Naive thymus-derived CD4-positive, alpha-beta T cell (primary cell): Measurements from ENCODE around the gene MAFG. TPM values are rescaled to one million over a fixed set of nuclear protein-coding genes. Genes with fewer than 3 reads are reported as not detected.

ENCODE experiments used
- ATAC-seq: fragments of 150-1000 bp; cut with Tn5 transposase; 2 replicates; pipeline ENCODE4 v1.10.0; 2021; ENCODE audit warnings: mild to moderate bottlenecking, moderate library complexity
- CTCF ChIA-PET: fragments of 350-600 bp; sonication (Branson Sonifier 250); formaldehyde crosslinking; loops from one replicate; lab custom pipeline; 2021; ENCODE audit warnings: antibody characterized with exemption; lab: Charles Lee
- POLR2A ChIA-PET: fragments of 350-600 bp; sonication (Branson Sonifier 250); formaldehyde crosslinking; loops from one replicate; lab custom pipeline; 2021; ENCODE audit warnings: antibody characterized with exemption, inconsistent platforms; lab: Charles Lee
- DNase-seq, 9 donors: peaks; one replicate each; pipeline versions ENCODE4 v3.0.0 to v3.0.0-alpha.2; 2020 to 2022; ENCODE audit warnings: mixed read lengths in 1 of 9
- H3K27ac ChIP-seq: one replicate; pipeline ENCODE4 v1.7.0; 2013; ENCODE audit warnings: mild to moderate bottlenecking, low read depth, low read length, moderate library complexity
- H3K27me3 ChIP-seq, 2 donors: one replicate each; pipeline ENCODE4 v1.7.0; 2013; ENCODE audit warnings: low read length in 2 of 2, mild to moderate bottlenecking in 2 of 2, moderate library complexity in 2 of 2; ENCODE audit not compliant: control insufficient read depth in 2 of 2, insufficient read depth in 2 of 2
- H3K36me3 ChIP-seq, 3 experiments: 1 replicate in 2 of 3; 2 replicates in 1 of 3; pipeline ENCODE4 v1.7.0; 2013; ENCODE audit warnings: low read length in 3 of 3, mild to moderate bottlenecking in 3 of 3, moderate library complexity in 1 of 3; ENCODE audit not compliant: insufficient read depth in 3 of 3, control insufficient read depth in 2 of 3
- H3K4me1 ChIP-seq, 2 donors: one replicate each; pipeline ENCODE4 v1.7.0; 2013; ENCODE audit warnings: low read length in 2 of 2, mild to moderate bottlenecking in 2 of 2, moderate library complexity in 1 of 2; ENCODE audit not compliant: control insufficient read depth in 2 of 2, insufficient read depth in 2 of 2
- H3K4me3 ChIP-seq: 2 replicates; pipeline ENCODE4 v1.7.0; 2013; ENCODE audit warnings: mild to moderate bottlenecking, low read length
- H3K9me3 ChIP-seq, 3 experiments: 1 replicate in 2 of 3; 2 replicates in 1 of 3; pipeline ENCODE4 v1.7.0; 2013; ENCODE audit warnings: low read length in 3 of 3; ENCODE audit not compliant: control insufficient read depth in 2 of 3
- H3K27ac Mint-ChIP-seq, 9 donors: one replicate each; pipeline ENCODE4 v1.8.0; 2020 to 2022; ENCODE audit warnings: mixed read lengths in 9 of 9, mild to moderate bottlenecking in 8 of 9, moderate library complexity in 5 of 9, inconsistent platforms in 2 of 9
- H3K27me3 Mint-ChIP-seq, 5 donors: one replicate each; pipeline ENCODE4 v1.8.0; 2021 to 2022; ENCODE audit warnings: mixed read lengths in 5 of 5, mild to moderate bottlenecking in 1 of 5
- H3K36me3 Mint-ChIP-seq, 5 donors: one replicate each; pipeline ENCODE4 v1.8.0; 2020 to 2022; ENCODE audit warnings: mixed read lengths in 5 of 5, mild to moderate bottlenecking in 3 of 5, inconsistent platforms in 1 of 5
- H3K4me1 Mint-ChIP-seq, 7 donors: one replicate each; pipeline ENCODE4 v1.8.0; 2020 to 2022; ENCODE audit warnings: mixed read lengths in 7 of 7, mild to moderate bottlenecking in 3 of 7, inconsistent platforms in 1 of 7
- H3K4me3 Mint-ChIP-seq, 10 donors: one replicate each; pipeline ENCODE4 v1.8.0; 2020 to 2022; ENCODE audit warnings: mild to moderate bottlenecking in 10 of 10, mixed read lengths in 10 of 10, moderate library complexity in 6 of 10, inconsistent platforms in 2 of 10
- H3K9me3 Mint-ChIP-seq, 11 donors: one replicate each; pipeline ENCODE4 v1.8.0; 2020 to 2022; ENCODE audit warnings: mixed read lengths in 11 of 11, mild to moderate bottlenecking in 4 of 11, inconsistent platforms in 1 of 11, moderate library complexity in 1 of 11
- intact Hi-C, 2 donors: fragments of 100-400 bp; cut with micrococcal nuclease; formaldehyde crosslinking; loops; one replicate each; pipeline ENCODE4 v1.15.1; 2023
- polyA plus RNA-seq, 2 donors: library from polyadenylated mRNA; unstranded; fragments of 300-500 nt; fragmentation: Illumina TruSeq; gene quantifications; one replicate each; pipeline ENCODE4 v1.2.3, GENCODE V29; 2021
- total RNA-seq, 6 experiments: library from RNA in 5 of 6; stranded (reverse) in 5 of 6; gene quantifications; 1 replicate in 5 of 6; 2 replicates in 1 of 6; pipeline ENCODE4 v1.2.3 and lab custom pipeline; 2021 to 2026

MAFG gene
- total and polyA plus RNA-seq, 7 experiments from 2014 or later = 2.4 to 28.1 (median 16.0) TPM

DNA sequence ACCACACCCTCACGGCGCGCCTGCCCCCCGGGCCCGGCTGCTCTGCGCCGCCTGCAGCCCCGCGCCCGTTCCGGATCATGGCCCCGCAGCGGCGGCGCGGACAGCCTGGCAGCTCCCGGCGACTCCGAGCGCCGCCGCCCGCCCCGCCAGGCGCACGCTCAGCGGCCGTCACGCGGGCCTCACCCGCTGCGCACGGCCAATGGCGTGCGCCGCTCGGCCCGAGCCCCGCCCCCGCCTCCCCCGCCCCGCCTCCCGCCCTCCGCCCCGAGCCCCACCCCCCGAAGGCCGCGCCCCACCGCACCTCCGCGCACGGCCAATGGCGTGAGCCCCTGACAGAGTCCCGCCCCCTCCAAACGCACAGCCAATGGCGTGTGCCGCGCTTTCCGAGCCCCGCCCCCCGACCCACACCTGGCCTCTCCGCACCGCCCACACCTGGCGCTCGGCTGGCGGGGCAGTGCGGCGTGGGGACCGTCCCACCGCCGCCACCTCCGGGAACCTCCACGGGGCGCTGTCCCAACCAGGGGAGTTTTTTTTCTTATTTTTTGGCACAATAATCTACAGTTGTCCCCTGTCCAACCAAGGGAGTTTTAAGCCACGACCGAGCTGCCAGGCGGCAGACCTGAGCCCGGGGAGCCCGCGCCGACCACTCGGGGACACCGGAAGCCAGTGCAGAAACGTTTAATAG lies 16.1 kb downstream of the MAFG start, which contains the start of gene PCYT2:
TSS of gene PCYT2 (minus strand) at position 123 of the 685 bp plus-strand sequence. CDS start at position 79, 44 bp downstream.
- H3K4me3 Mint-ChIP-seq = peak within 1 kb of the TSS; percentile 72 to 92 (median 86)
- no peaks in the 10 kb centered on the region for H3K27me3 Mint-ChIP-seq
- H3K36me3 Mint-ChIP-seq = peaks cover 0 to 22% (median 4%) of the 10 kb centered on the region in 5 donors
- H3K4me1 Mint-ChIP-seq = peaks cover 6 to 33% (median 16%) of the 10 kb centered on the region in 7 donors
- Histone ChIP-seq H3K27ac (peak within 1 kb of the TSS; percentile 68), H3K9me3 (no peaks in the 10 kb centered on the region), H3K36me3 (peaks cover 12 to 63% (median 18%) of the 10 kb centered on the region in 3 experiments), H3K27me3 (no peaks in the 10 kb centered on the region), H3K4me3 (peak within 1 kb of the TSS; percentile 70), H3K4me1 (peaks cover 8 to 12% of the 10 kb centered on the region in 2 donors)
- ChIA-PET CTCF (no interaction called here), POLR2A (interaction anchor here (0.7 to 3.5 kb wide), 4 partner anchors 9 to 226 kb away, joined by 3 to 23 read pairs (median 6); partner anchors contain the start of gene MAFG)
- no peaks in the 10 kb centered on the region for H3K9me3 Mint-ChIP-seq
- peak; percentile 84 to 95 (median 92) for DNase-seq
- intact Hi-C loops = loop anchor here (1.0 to 5.0 kb wide), 8 partner anchors 15 to 546 kb away; partner anchors contain the start of genes ALYREF (in 2 of the 2), ANAPC11 (in 2 of the 2), MAFG (in 2 of the 2) and P4HB (in 2 of the 2)
- peak within 1 kb of the TSS in 6 of 9 donors; percentile 33 to 85 (median 54) for H3K27ac Mint-ChIP-seq
- peak; percentile 97 for ATAC-seq

DNA sequence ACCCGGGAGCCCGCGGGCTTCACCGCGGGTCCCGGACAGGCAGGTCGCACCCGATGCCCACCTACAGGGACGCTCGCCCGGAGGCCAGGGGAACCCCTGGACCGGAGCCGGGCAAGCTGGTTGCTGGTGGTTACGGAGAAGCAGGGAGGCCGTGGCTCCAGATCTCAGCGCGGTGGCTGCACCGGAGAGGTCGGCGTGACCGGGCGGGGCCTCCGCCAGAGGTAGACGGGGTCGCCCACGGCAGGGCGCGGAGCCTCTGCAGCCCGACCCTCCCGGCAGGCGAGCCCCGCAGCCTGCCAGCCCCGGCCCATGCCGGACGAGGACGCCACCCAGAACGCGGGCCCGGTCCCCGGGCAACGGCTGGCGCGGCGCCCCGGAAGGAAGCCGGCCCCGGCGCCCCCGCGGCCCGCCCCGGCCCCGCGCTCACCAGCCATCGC lies 16.7 kb downstream of the MAFG start:
- Histone ChIP-seq H3K9me3 (no peaks in the 10 kb centered on the region), H3K27ac (peak overlapping the region; percentile 68), H3K4me3 (peak overlapping the region; percentile 70), H3K36me3 (peaks cover 12 to 67% (median 18%) of the 10 kb centered on the region in 3 experiments), H3K27me3 (no peaks in the 10 kb centered on the region), H3K4me1 (peaks cover 7 to 8% of the 10 kb centered on the region in 2 donors)
- peak in 1 of 9 donors; percentile 29 for DNase-seq
- no peak for ATAC-seq
- Mint-ChIP-seq H3K27me3 (no peaks in the 10 kb centered on the region), H3K27ac (no peak overlapping the region), H3K4me1 (peaks cover 2 to 27% (median 11%) of the 10 kb centered on the region in 7 donors), H3K9me3 (no peaks in the 10 kb centered on the region), H3K4me3 (peak overlapping the region; percentile 72 to 92 (median 86)), H3K36me3 (peaks cover 0 to 21% (median 4%) of the 10 kb centered on the region in 5 donors)
- ChIA-PET POLR2A (interaction anchor here (0.6 to 1.4 kb wide), 5 partner anchors 8 to 225 kb away, joined by 3 to 7 read pairs (median 4); no protein-coding TSS in a partner anchor), CTCF (no interaction called here)
- intact Hi-C loops = loop anchor here (1.0 to 5.0 kb wide), 8 partner anchors 16 to 546 kb away; partner anchors contain the start of genes ALYREF (in 2 of the 2), ANAPC11 (in 2 of the 2), MAFG (in 2 of the 2) and P4HB (in 2 of the 2)

DNA sequence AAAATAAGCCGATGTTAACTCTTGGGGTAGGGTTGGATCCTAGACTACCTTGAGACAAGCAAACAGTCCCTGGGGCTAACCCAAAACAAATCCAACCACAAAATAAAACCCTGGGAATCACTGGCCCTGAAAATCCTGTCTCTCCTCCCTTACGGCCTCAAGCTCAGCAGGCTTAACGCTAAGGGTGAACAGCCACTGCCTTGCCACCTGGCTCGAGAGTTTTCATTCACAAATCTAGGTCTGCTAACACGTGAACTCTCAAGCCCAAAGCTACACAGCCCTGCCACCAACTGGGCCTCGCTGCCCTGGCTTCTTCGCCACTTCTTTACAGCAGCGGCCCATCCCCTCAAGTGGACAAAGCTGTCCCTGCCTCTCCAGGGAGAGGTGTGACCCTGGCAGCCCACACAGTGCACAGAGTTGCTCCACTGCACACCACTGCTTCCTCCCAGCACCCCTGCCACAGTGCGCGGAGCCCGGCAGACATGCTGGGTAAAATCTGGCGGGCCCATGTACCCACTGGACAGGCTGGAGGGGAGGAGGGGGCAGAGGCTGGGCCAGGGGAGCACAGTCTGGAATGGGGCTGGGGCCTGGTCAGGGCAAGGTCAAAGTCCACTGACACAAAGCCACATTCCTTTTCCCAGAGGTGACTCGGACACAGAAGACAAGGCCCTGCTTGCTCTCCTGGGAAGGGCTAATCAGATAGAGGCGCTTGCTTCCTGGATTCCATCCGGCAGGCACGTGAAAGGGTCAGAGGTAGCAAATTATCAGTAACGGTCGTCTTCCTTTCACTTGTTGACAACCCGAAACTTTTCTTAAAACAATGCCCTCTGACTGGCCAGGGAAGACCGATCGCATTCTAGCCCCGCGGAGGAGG lies 17.3 kb downstream of the MAFG start:
- Histone ChIP-seq H3K27me3 (no peaks in the 10 kb centered on the region), H3K9me3 (no peaks in the 10 kb centered on the region), H3K27ac (peak overlapping the region; percentile 68), H3K36me3 (peaks cover 12 to 67% (median 18%) of the 10 kb centered on the region in 3 experiments), H3K4me3 (peak overlapping the region; percentile 70), H3K4me1 (peaks cover 7 to 8% of the 10 kb centered on the region in 2 donors)
- Mint-ChIP-seq H3K9me3 (no peaks in the 10 kb centered on the region), H3K36me3 (peaks cover 0 to 18% (median 4%) of the 10 kb centered on the region in 5 donors), H3K4me1 (peaks cover 0 to 22% (median 8%) of the 10 kb centered on the region in 7 donors), H3K27ac (peak overlapping the region in 6 of 9 donors; percentile 31 to 85 (median 54)), H3K4me3 (peak overlapping the region; percentile 72 to 92 (median 86)), H3K27me3 (no peaks in the 10 kb centered on the region)
- DNase-seq = no peak
- CTCF ChIA-PET = no interaction called here
- POLR2A ChIA-PET = interaction anchor here (0.6 to 1.4 kb wide), 5 partner anchors 8 to 40 kb away, joined by 3 to 7 read pairs (median 4); no protein-coding TSS in a partner anchor
- intact Hi-C loops = loop anchor here (2.0 to 5.0 kb wide), 4 partner anchors 17 to 547 kb away; partner anchors contain the start of genes MAFG (in 2 of the 2), CENPX (in 1 of the 2), LRRC45 (in 1 of the 2) and NARF (in 1 of the 2)
- no peak for ATAC-seq

DNA sequence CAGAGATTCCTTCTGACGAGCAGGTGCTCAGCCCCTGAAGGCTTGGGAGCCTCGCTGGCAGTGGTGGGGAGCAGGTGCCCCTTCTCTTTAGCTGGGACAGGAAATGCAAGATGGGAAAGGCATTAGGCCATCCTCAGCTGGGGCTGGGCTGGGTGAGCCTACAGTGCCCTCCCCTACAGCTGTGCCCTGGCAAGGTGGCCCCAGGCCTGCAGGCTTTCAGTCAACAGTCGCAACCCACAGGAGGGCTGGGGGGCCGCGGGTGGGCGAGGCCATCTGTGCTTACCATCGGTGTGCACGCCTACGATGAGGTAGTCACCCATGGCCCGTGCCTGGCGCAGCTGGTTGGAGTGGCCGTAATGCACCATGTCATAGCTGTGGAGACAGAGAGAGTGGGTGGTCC lies 18.3 kb downstream of the MAFG start:
- Mint-ChIP-seq H3K4me1 (peaks cover 0 to 22% (median 4%) of the 10 kb centered on the region in 7 donors), H3K9me3 (no peaks in the 10 kb centered on the region), H3K36me3 (peaks cover 0 to 12% (median 4%) of the 10 kb centered on the region in 5 donors), H3K27me3 (no peaks in the 10 kb centered on the region), H3K4me3 (peak overlapping the region in 5 of 10 donors; percentile 12 to 90 (median 55)), H3K27ac (peak overlapping the region in 1 of 9 donors; percentile 9)
- intact Hi-C loops = no loop called here
- ChIA-PET POLR2A (no interaction called here), CTCF (no interaction called here)
- no peak overlapping the region for H3K27ac ChIP-seq
- no peaks in the 10 kb centered on the region for H3K9me3 ChIP-seq
- ATAC-seq (no peak), DNase-seq (no peak)
- H3K4me3 ChIP-seq = no peak overlapping the region
- peaks cover 4 to 67% (median 11%) of the 10 kb centered on the region in 3 experiments for H3K36me3 ChIP-seq
- peaks cover 7 to 8% of the 10 kb centered on the region in 2 donors for H3K4me1 ChIP-seq
- H3K27me3 ChIP-seq = no peaks in the 10 kb centered on the region

DNA sequence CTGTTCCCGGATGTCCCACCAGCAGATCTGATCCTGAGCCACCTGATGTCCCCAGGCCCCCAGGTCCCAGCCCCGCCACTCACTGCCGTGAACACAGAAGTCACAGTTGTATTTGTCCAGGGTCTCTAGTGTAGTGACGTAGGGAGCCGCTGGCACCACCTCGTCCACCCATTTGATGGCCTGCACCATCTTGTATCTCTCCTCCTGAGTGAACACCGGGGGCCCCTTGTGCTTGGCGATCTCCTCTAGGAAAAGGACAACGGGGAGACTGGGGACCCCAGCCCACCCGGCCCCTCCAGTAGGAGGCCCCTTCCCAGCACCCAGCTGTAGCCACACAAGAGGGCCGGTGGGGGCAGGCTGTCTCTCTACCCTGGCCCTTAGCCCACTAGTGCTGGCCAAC lies 18.7 kb downstream of the MAFG start:
- Histone ChIP-seq H3K4me1 (peaks cover 7 to 8% of the 10 kb centered on the region in 2 donors), H3K4me3 (no peak overlapping the region), H3K9me3 (no peaks in the 10 kb centered on the region), H3K36me3 (peaks cover 4 to 67% (median 7%) of the 10 kb centered on the region in 3 experiments), H3K27ac (no peak overlapping the region), H3K27me3 (no peaks in the 10 kb centered on the region)
- Mint-ChIP-seq H3K4me1 (peaks cover 0 to 22% (median 4%) of the 10 kb centered on the region in 7 donors), H3K27me3 (no peaks in the 10 kb centered on the region), H3K27ac (no peak overlapping the region), H3K36me3 (peaks cover 0 to 11% (median 4%) of the 10 kb centered on the region in 5 donors), H3K9me3 (no peaks in the 10 kb centered on the region), H3K4me3 (peak overlapping the region in 1 of 10 donors; percentile 9)
- POLR2A ChIA-PET = no interaction called here
- DNase-seq (no peak), ATAC-seq (no peak)
- intact Hi-C loops = no loop called here
- CTCF ChIA-PET = no interaction called here
